PC-9 (cell line): ENCODE measurements around the gene C10orf71. TPM values are rescaled to one million over a fixed set of nuclear protein-coding genes. Genes with fewer than 3 reads are reported as not detected.

Source experiments
- BruUV-seq: library from RNA; stranded (reverse); fragments of 400-500 nt; replicated peaks from 2 replicates; lab custom pipeline; 2021; lab: Mats Ljungman, UMichigan
- CTCF ChIA-PET: fragments of 300-600 bp; sonication (Branson Sonifier 250); formaldehyde crosslinking; loops from one replicate; lab custom pipeline; 2022; ENCODE audit warnings: antibody characterized with exemption; lab: Charles Lee
- POLR2A ChIA-PET: fragments of 300-600 bp; sonication (Branson Sonifier 250); formaldehyde crosslinking; loops from one replicate; lab custom pipeline; 2022; ENCODE audit warnings: antibody characterized with exemption; ENCODE audit not compliant: unreplicated experiment; lab: Charles Lee
- DNase-seq, 2 experiments: peaks; one replicate each; pipeline versions ENCODE4 v3.0.0 to v3.0.0-alpha.2; 2015 to 2022; ENCODE audit warnings: mixed read lengths in 1 of 2
- H2AFZ ChIP-seq: fragments of 200-600 bp; sonication (generic); 2 replicates; pipeline ENCODE4 v1.8.1; 2017; ENCODE audit warnings: antibody characterized with exemption
- H3F3A ChIP-seq: fragments of 200-600 bp; sonication (generic); 2 replicates; pipeline ENCODE4 v1.8.1; 2017; ENCODE audit warnings: antibody characterized with exemption, mild to moderate bottlenecking, low read depth; ENCODE audit not compliant: insufficient read depth
- H3K27ac ChIP-seq: fragments of 200-600 bp; sonication (generic); 2 replicates; pipeline ENCODE4 v1.6.1; 2016; ENCODE audit warnings: mixed run types
- H3K27me3 ChIP-seq: fragments of 200-600 bp; sonication (generic); 2 replicates; pipeline ENCODE4 v1.6.1; 2016; ENCODE audit warnings: low read depth, mixed run types; ENCODE audit not compliant: insufficient read depth
- H3K36me3 ChIP-seq: fragments of 200-600 bp; sonication (generic); 2 replicates; pipeline ENCODE4 v1.6.1; 2016; ENCODE audit warnings: low read depth, mixed run types
- H3K4me1 ChIP-seq: fragments of 200-600 bp; sonication (generic); replicated peaks from 2 replicates; pipeline ENCODE4 v1.6.1; 2016; ENCODE audit warnings: mixed run types; ENCODE audit not compliant: insufficient read depth
- H3K4me2 ChIP-seq: fragments of 200-600 bp; sonication (generic); 2 replicates; pipeline ENCODE4 v1.6.1; 2017; ENCODE audit warnings: mixed run types
- H3K4me3 ChIP-seq: fragments of 200-600 bp; sonication (generic); 2 replicates; pipeline ENCODE4 v1.6.1; 2016; ENCODE audit warnings: mixed run types
- H3K79me2 ChIP-seq: fragments of 200-600 bp; sonication (generic); 2 replicates; pipeline ENCODE4 v1.6.1; 2017; ENCODE audit warnings: low read depth, mixed run types
- H3K9me2 ChIP-seq: fragments of 200-600 bp; sonication (generic); 2 replicates; pipeline ENCODE4 v1.8.1; 2017; ENCODE audit warnings: mild to moderate bottlenecking; ENCODE audit not compliant: insufficient read depth
- H3K9me3 ChIP-seq: fragments of 200-600 bp; sonication (generic); 2 replicates; pipeline ENCODE4 v1.8.1; 2016; ENCODE audit warnings: low read depth; ENCODE audit not compliant: insufficient read depth
- H4K20me1 ChIP-seq: fragments of 200-600 bp; sonication (generic); 2 replicates; pipeline ENCODE4 v1.8.1; 2017; ENCODE audit not compliant: insufficient read depth
- EZH2 ChIP-seq: fragments of 200-600 bp; sonication (generic); IDR thresholded peaks from 2 replicates; pipeline ENCODE4 v1.8.0; 2017; ENCODE audit warnings: antibody characterized with exemption, low read depth
- intact Hi-C: fragments of 100-400 bp; cut with micrococcal nuclease; formaldehyde crosslinking; loops from one replicate; pipeline ENCODE4 v1.10.0; 2022; ENCODE audit not compliant: unreplicated experiment
- total RNA-seq: library from RNA; stranded (reverse); gene quantifications from 2 replicates; pipeline ENCODE4 v1.2.3, GENCODE V29; 2021
- TF ChIP-seq, protein P1 (sequence below): fragments of 200-600 bp; sonication (generic); conservative IDR thresholded peaks from 2 replicates; pipeline ENCODE4 v1.6.1; 2017; ENCODE audit warnings: mixed run types, antibody characterized with exemption, mild to moderate bottlenecking, moderate library complexity

C10orf71 gene
- total RNA-seq, 1 experiment from 2014 or later = not detected

DNA sequence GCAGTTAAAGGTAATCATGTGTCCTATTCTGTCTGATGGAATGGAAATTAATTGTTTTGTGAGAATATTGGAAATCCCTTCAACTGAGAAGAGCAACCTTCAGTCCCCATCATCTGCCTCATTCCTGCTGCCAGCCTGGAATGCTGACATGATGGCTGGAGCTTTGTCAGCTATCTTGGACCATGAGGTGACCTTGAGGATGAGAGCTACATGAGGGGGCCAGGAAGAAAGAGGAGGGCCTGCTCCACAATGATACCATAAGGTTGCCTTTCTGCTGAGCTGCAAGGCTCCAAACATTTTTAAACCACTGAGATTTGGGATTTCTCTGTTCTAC lies 40.7 kb upstream of the C10orf71 start:
- Histone ChIP-seq H3K4me2 (no peak overlapping the region), H3F3A (no peaks in the 10 kb centered on the region), H3K27ac (no peak overlapping the region), H3K36me3 (no peaks in the 10 kb centered on the region), H3K9me3 (no peaks in the 10 kb centered on the region), H2AFZ (no peak overlapping the region), H3K4me3 (no peak overlapping the region), H4K20me1 (no peaks in the 10 kb centered on the region), H3K4me1 (no peaks in the 10 kb centered on the region), H3K27me3 (peaks cover 42% of the 10 kb centered on the region; the same call in 1 of the 2 replicates), H3K9me2 (no peaks in the 10 kb centered on the region), H3K79me2 (no peaks in the 10 kb centered on the region)
- TF ChIP-seq, protein P1, sequence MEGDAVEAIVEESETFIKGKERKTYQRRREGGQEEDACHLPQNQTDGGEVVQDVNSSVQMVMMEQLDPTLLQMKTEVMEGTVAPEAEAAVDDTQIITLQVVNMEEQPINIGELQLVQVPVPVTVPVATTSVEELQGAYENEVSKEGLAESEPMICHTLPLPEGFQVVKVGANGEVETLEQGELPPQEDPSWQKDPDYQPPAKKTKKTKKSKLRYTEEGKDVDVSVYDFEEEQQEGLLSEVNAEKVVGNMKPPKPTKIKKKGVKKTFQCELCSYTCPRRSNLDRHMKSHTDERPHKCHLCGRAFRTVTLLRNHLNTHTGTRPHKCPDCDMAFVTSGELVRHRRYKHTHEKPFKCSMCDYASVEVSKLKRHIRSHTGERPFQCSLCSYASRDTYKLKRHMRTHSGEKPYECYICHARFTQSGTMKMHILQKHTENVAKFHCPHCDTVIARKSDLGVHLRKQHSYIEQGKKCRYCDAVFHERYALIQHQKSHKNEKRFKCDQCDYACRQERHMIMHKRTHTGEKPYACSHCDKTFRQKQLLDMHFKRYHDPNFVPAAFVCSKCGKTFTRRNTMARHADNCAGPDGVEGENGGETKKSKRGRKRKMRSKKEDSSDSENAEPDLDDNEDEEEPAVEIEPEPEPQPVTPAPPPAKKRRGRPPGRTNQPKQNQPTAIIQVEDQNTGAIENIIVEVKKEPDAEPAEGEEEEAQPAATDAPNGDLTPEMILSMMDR = no peak
- no peak for TF ChIP-seq EZH2
- DNase-seq = no peak
- ChIA-PET CTCF (no interaction called here), POLR2A (no interaction called here)
- BruUV-seq = no TSS peak
- intact Hi-C loops = no loop called here

DNA sequence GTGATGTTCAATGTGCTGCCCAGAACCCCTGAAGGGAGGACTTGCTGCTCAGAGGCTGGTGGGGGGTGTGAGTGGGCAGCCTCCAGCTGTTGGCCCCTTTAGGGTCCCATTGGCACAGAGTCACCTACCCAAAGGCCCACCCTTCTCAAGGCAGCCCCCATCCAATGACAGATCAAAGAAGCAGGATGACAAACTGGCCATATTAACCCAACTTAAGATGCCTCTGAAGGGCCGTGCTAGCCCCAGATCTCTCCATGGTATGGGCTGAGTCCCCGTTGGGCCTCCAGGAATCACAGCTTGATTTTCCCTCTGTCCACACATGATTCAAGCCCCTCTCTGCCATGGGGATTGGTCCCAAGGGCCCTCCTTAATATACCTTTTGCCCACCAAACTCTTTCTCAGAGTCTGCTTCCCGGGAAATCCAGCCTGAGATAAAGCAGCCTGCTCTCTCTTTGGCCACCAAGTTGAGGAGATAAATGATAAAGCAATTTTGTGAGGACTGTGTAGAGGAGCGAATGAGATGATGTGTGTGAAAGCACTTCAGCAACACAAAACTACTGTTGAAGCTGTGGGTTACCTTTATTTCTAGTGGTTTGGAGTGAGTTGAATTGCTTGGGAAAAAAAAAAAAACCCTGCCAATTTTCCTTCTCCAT lies 38.2 kb upstream of the C10orf71 start:
- BruUV-seq = no TSS peak
- no peak overlapping the region for H3K4me2 ChIP-seq
- CTCF ChIA-PET = no interaction called here
- no peak overlapping the region for H3K27ac ChIP-seq
- H3K27me3 ChIP-seq = peaks cover 37% of the 10 kb centered on the region
- intact Hi-C loops = no loop called here
- no peaks in the 10 kb centered on the region for H3K79me2 ChIP-seq
- DNase-seq = no peak
- no peaks in the 10 kb centered on the region for H3K4me1 ChIP-seq
- H3K36me3 ChIP-seq = no peaks in the 10 kb centered on the region
- no peaks in the 10 kb centered on the region for H4K20me1 ChIP-seq
- POLR2A ChIA-PET = no interaction called here
- no peak overlapping the region for H2AFZ ChIP-seq
- 0 out of 2 replicates have a peak, but pooled peaks cover under 1% of the 10 kb centered on the region for H3K9me3 ChIP-seq
- TF ChIP-seq EZH2 = no peak
- TF ChIP-seq, protein P1 = no peak
- no peaks in the 10 kb centered on the region for H3F3A ChIP-seq
- H3K4me3 ChIP-seq = no peak overlapping the region
- H3K9me2 ChIP-seq = no peaks in the 10 kb centered on the region

DNA sequence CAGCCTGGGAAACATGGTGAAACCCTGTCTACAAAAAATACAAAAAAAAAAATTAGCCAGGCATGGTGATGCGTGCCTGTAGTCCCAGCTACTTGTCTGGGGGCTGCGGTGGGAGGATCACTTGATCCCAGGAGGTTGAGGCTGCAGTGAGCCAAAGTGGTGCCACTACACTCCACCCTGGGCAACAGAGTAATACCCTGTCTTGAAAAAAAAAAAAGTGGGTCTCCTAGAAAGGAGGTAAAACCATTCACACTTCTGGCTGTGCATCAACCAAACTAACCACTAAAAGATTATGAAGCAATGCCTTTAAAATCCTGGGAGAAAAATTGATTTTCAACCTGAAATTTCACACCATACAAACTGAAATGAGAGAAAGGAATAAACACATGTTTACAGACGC lies 35.4 kb upstream of the C10orf71 start:
- no TSS peak for BruUV-seq
- H3K4me1 ChIP-seq = no peaks in the 10 kb centered on the region
- CTCF ChIA-PET = no interaction called here

More for the DNA sequence above, 35.4 kb upstream of the C10orf71 start:
- Histone ChIP-seq H3K79me2 (no peaks in the 10 kb centered on the region), H3K27me3 (peaks cover 29% of the 10 kb centered on the region), H3K9me2 (no peaks in the 10 kb centered on the region), H3K27ac (no peak overlapping the region), H3K9me3 (peaks cover 8% of the 10 kb centered on the region; the same call in 1 of the 2 replicates), H4K20me1 (no peaks in the 10 kb centered on the region), H2AFZ (no peak overlapping the region), H3K4me3 (no peak overlapping the region), H3K36me3 (no peaks in the 10 kb centered on the region), H3K4me2 (no peak overlapping the region), H3F3A (no peaks in the 10 kb centered on the region)
- no peak for TF ChIP-seq EZH2
- TF ChIP-seq, protein P1 = no peak
- POLR2A ChIA-PET = no interaction called here
- no peak for DNase-seq
- intact Hi-C loops = no loop called here
